ENCODE data around the gene PTH2.

- TF ChIP-seq CTCF (optimal IDR thresholded peaks at IDR 0.05 in 1 of 3, IDR thresholded peaks at IDR 0.05 in 1 of 3, conservative IDR thresholded peaks at IDR 0.05 in 1 of 3; ENCODE audit: extremely low read depth in 1 of 3, insufficient read depth in 2 of 3, low read length in 3 of 3), result peak in 1 of 3 experiments; percentile 14
- no peak for TF ChIP-seq EZH2 (IDR thresholded peaks at IDR 0.05; ENCODE audit: low read length)
Measured at GRCh38 chr19:49445997-49446396, 22.8 kb upstream of the PTH2 start.

All from keratinocyte (primary cell).